ENCODE measurements around the gene PLCXD3. TPM values are rescaled to one million over a fixed set of nuclear protein-coding genes. Genes with fewer than 3 reads are reported as not detected.
"Not testable (repeated sequence)": the region's sequence is repeated elsewhere in the genome, so short reads cannot be mapped to it uniquely, and the experiment has no call there.

Gene PLCXD3
- total RNA-seq, 1 experiment from 2014 or later, result not detected

- Histone ChIP-seq H3K36me3 (no peaks in the 10 kb centered on the region), H3K4me1 (replicated peaks) (no peaks in the 10 kb centered on the region), H3K4me3 (no peak overlapping the region), H3K27me3 (replicated peaks) (no peaks in the 10 kb centered on the region), H3K9me3 (replicated peaks) (no peaks in the 10 kb centered on the region), H3K27ac (no peak overlapping the region)
- DNase-seq (ENCODE audit: low read depth in 1 of 2, low spot score in 2 of 2), result no peak
These were observed 171.1 kb downstream of the PLCXD3 start for GRCh38 chr5:41339339-41339738.

GRCh38 chr5:41338136-41338675 lies 172.2 kb downstream of the PLCXD3 start:
- no peak overlapping the region for H3K4me3 ChIP-seq
- no peaks in the 10 kb centered on the region for H3K9me3 ChIP-seq (replicated peaks)
- no peaks in the 10 kb centered on the region for H3K27me3 ChIP-seq (replicated peaks)
- H3K27ac ChIP-seq, result no peak overlapping the region
- no peaks in the 10 kb centered on the region for H3K36me3 ChIP-seq
- H3K4me1 ChIP-seq (replicated peaks), result no peaks in the 10 kb centered on the region
- no peak for DNase-seq (ENCODE audit: low read depth in 1 of 2, low spot score in 2 of 2)

- Histone ChIP-seq H3K4me3 (no peak overlapping the region), H3K27ac (no peak overlapping the region), H3K9me3 (replicated peaks) (no peaks in the 10 kb centered on the region), H3K36me3 (no peaks in the 10 kb centered on the region), H3K4me1 (replicated peaks) (no peaks in the 10 kb centered on the region), H3K27me3 (replicated peaks) (no peaks in the 10 kb centered on the region)
- DNase-seq (ENCODE audit: low read depth in 1 of 2, low spot score in 2 of 2), result no peak
These were observed 172.7 kb downstream of the PLCXD3 start for GRCh38 chr5:41337724-41338123.

GRCh38 chr5:41337216-41337615 lies 173.2 kb downstream of the PLCXD3 start:
- Histone ChIP-seq H3K4me1 (replicated peaks) (no peaks in the 10 kb centered on the region), H3K27ac (no peak overlapping the region), H3K9me3 (replicated peaks) (no peaks in the 10 kb centered on the region), H3K36me3 (no peaks in the 10 kb centered on the region), H3K4me3 (no peak overlapping the region), H3K27me3 (replicated peaks) (no peaks in the 10 kb centered on the region)
- no peak for DNase-seq (ENCODE audit: low read depth in 1 of 2, low spot score in 2 of 2)

GRCh38 chr5:41336471-41336870 lies 173.9 kb downstream of the PLCXD3 start:
- Histone ChIP-seq H3K4me3 (no peak overlapping the region), H3K36me3 (no peaks in the 10 kb centered on the region), H3K9me3 (replicated peaks) (no peaks in the 10 kb centered on the region), H3K27me3 (replicated peaks) (no peaks in the 10 kb centered on the region), H3K27ac (no peak overlapping the region), H3K4me1 (replicated peaks) (no peaks in the 10 kb centered on the region)
- DNase-seq (ENCODE audit: low read depth in 1 of 2, low spot score in 2 of 2), result no peak

- no peaks in the 10 kb centered on the region for H3K27me3 ChIP-seq (replicated peaks)
- no peak for DNase-seq (ENCODE audit: low read depth in 1 of 2, low spot score in 2 of 2)
- H3K9me3 ChIP-seq (replicated peaks), result no peaks in the 10 kb centered on the region
- no peaks in the 10 kb centered on the region for H3K36me3 ChIP-seq
- no peak overlapping the region for H3K4me3 ChIP-seq
- H3K4me1 ChIP-seq (replicated peaks), result no peaks in the 10 kb centered on the region
- no peak overlapping the region for H3K27ac ChIP-seq
These were observed 174.7 kb downstream of the PLCXD3 start for GRCh38 chr5:41335596-41336181.

GRCh38 chr5:41334758-41335157 lies 175.6 kb downstream of the PLCXD3 start:
- no peak overlapping the region for H3K27ac ChIP-seq
- no peak for DNase-seq (ENCODE audit: low read depth in 1 of 2, low spot score in 2 of 2)
- no peaks in the 10 kb centered on the region for H3K4me1 ChIP-seq (replicated peaks)
- no peaks in the 10 kb centered on the region for H3K9me3 ChIP-seq (replicated peaks)
- H3K4me3 ChIP-seq, result no peak overlapping the region
- no peaks in the 10 kb centered on the region for H3K27me3 ChIP-seq (replicated peaks)
- no peaks in the 10 kb centered on the region for H3K36me3 ChIP-seq

- H3K36me3 ChIP-seq, result no peaks in the 10 kb centered on the region
- H3K27me3 ChIP-seq (replicated peaks), result no peaks in the 10 kb centered on the region
- H3K4me3 ChIP-seq, result no peak overlapping the region
- no peaks in the 10 kb centered on the region for H3K4me1 ChIP-seq (replicated peaks)
- no peak overlapping the region for H3K27ac ChIP-seq
- DNase-seq (ENCODE audit: low read depth in 1 of 2, low spot score in 2 of 2), result no peak
- H3K9me3 ChIP-seq (replicated peaks), result no peaks in the 10 kb centered on the region
These were observed 176.2 kb downstream of the PLCXD3 start for GRCh38 chr5:41334221-41334620.

GRCh38 chr5:41325074-41325473 lies 185.3 kb downstream of the PLCXD3 start:
- Histone ChIP-seq H3K27ac (no peak overlapping the region), H3K4me1 (replicated peaks) (no peaks in the 10 kb centered on the region), H3K4me3 (no peak overlapping the region), H3K27me3 (replicated peaks) (no peaks in the 10 kb centered on the region), H3K9me3 (replicated peaks) (no peaks in the 10 kb centered on the region), H3K36me3 (no peaks in the 10 kb centered on the region)
- DNase-seq (ENCODE audit: low read depth in 1 of 2, low spot score in 2 of 2), result no peak

GRCh38 chr5:41322826-41323225 lies 187.6 kb downstream of the PLCXD3 start:
- not testable (repeated sequence) for H3K36me3 ChIP-seq; H3K4me3 ChIP-seq; H3K27ac ChIP-seq; H3K27me3 ChIP-seq (replicated peaks); H3K4me1 ChIP-seq (replicated peaks); DNase-seq (ENCODE audit: low read depth in 1 of 2, low spot score in 2 of 2); H3K9me3 ChIP-seq (replicated peaks)

GRCh38 chr5:41312478-41313060 lies 197.8 kb downstream of the PLCXD3 start:
- Histone ChIP-seq H3K27me3 (replicated peaks) (no peaks in the 10 kb centered on the region), H3K4me1 (replicated peaks) (no peaks in the 10 kb centered on the region), H3K9me3 (replicated peaks) (no peaks in the 10 kb centered on the region), H3K27ac (no peak overlapping the region), H3K36me3 (no peaks in the 10 kb centered on the region), H3K4me3 (no peak overlapping the region)
- DNase-seq (ENCODE audit: low read depth in 1 of 2, low spot score in 2 of 2), result no peak

GRCh38 chr5:41312066-41312465 lies 198.3 kb downstream of the PLCXD3 start:
- H3K9me3 ChIP-seq (replicated peaks), result no peaks in the 10 kb centered on the region
- H3K4me1 ChIP-seq (replicated peaks), result no peaks in the 10 kb centered on the region
- H3K27me3 ChIP-seq (replicated peaks), result no peaks in the 10 kb centered on the region
- H3K4me3 ChIP-seq, result no peak overlapping the region
- no peak for DNase-seq (ENCODE audit: low read depth in 1 of 2, low spot score in 2 of 2)
- H3K36me3 ChIP-seq, result no peaks in the 10 kb centered on the region
- H3K27ac ChIP-seq, result no peak overlapping the region

- DNase-seq (ENCODE audit: low read depth in 1 of 2, low spot score in 2 of 2), result no peak
- Histone ChIP-seq H3K27ac (no peak overlapping the region), H3K4me3 (no peak overlapping the region), H3K4me1 (replicated peaks) (no peaks in the 10 kb centered on the region), H3K36me3 (no peaks in the 10 kb centered on the region), H3K27me3 (replicated peaks) (no peaks in the 10 kb centered on the region), H3K9me3 (replicated peaks) (no peaks in the 10 kb centered on the region)
These were observed 201.1 kb downstream of the PLCXD3 start for GRCh38 chr5:41309275-41309674.

GRCh38 chr5:41306005-41306404 lies 204.4 kb downstream of the PLCXD3 start:
- Histone ChIP-seq H3K36me3 (no peaks in the 10 kb centered on the region), H3K27me3 (replicated peaks) (no peaks in the 10 kb centered on the region), H3K4me3 (no peak overlapping the region)

GRCh38 chr5:41305056-41305455 lies 205.3 kb downstream of the PLCXD3 start:
- no peaks in the 10 kb centered on the region for H3K9me3 ChIP-seq (replicated peaks)
- no peak for DNase-seq (ENCODE audit: low read depth in 1 of 2, low spot score in 2 of 2)
- H3K4me1 ChIP-seq (replicated peaks), result no peaks in the 10 kb centered on the region
- no peaks in the 10 kb centered on the region for H3K36me3 ChIP-seq
- no peak overlapping the region for H3K27ac ChIP-seq
- H3K27me3 ChIP-seq (replicated peaks), result no peaks in the 10 kb centered on the region; the same call in 1 of the 2 replicates
- no peak overlapping the region for H3K4me3 ChIP-seq

More at GRCh38 chr5:41306005-41306404, 204.4 kb downstream of the PLCXD3 start:
- H3K9me3 ChIP-seq (replicated peaks), result no peaks in the 10 kb centered on the region
- H3K27ac ChIP-seq, result no peak overlapping the region
- no peak for DNase-seq (ENCODE audit: low read depth in 1 of 2, low spot score in 2 of 2)
- no peaks in the 10 kb centered on the region for H3K4me1 ChIP-seq (replicated peaks)

Measured in SJSA1 (cell line).